ENCODE data around the gene ANGPTL7.
"Not testable (repeated sequence)": the region's sequence is repeated elsewhere in the genome, so short reads cannot be mapped to it uniquely, and the experiment has no call there.

The ANGPTL7 gene

DNA sequence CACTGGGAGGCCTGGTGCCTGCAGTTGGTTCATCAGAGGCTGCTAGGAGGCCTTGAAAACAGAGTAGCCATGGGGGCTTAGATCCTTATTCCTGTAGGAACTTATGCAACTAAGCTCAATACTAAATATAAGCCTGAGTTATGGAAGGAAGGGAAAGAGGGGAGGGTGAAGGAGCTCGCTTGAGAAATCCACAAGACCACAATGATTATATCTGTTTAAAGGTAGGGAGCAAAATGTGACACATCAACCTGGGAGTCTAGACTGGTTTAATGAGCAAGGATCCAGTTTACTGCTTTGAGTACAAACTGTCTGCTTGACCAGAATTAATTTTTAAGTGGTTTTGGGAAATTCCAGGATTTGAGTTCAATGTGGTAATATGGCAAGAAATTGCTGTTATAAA, 20.4 kb upstream of the ANGPTL7 start:
- no peak for DNase-seq
- intact Hi-C loops (cut with DNase I): no loop called here

DNA sequence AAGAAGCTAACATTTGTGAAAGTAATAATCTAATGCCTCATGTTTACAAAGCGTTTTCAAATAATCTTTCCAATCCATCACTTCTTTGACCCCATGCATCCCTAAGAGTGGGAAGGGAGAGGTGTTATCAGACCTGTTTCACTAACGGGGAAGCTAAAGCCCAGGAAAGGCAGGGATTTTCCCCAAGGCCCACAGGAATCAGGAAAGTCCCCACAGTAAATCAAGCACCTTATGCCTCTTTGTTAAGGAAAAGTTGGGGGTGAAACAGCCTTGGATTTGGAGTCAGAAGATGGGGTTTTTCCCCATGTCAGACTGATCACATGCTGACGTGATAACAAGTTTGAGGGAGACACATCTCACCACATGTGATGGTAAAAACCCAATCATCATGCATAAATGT, 20.0 kb upstream of the ANGPTL7 start:
- DNase-seq: no peak
- intact Hi-C loops (cut with DNase I): no loop called here

DNA sequence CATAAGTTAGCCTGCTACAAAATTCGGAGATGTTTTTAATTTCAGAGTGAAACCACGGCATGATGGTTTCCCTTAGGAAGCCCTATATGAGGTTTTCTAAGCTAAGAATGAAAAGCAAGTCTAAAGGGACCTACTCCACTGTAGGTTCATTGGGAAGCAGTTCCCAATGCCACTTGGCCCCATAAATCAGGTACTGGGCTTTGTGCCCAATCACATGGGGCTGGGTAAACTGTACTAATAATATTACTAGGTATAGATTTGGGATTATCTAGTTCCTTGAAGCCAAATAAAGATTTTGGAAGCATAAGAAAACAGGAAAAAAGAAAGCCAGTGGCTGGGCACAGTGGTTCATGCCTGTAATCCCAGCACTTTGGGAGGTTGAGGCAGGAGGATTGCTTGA, 19.1 kb upstream of the ANGPTL7 start:
- DNase-seq: no peak
- intact Hi-C loops (cut with DNase I): no loop called here

DNA sequence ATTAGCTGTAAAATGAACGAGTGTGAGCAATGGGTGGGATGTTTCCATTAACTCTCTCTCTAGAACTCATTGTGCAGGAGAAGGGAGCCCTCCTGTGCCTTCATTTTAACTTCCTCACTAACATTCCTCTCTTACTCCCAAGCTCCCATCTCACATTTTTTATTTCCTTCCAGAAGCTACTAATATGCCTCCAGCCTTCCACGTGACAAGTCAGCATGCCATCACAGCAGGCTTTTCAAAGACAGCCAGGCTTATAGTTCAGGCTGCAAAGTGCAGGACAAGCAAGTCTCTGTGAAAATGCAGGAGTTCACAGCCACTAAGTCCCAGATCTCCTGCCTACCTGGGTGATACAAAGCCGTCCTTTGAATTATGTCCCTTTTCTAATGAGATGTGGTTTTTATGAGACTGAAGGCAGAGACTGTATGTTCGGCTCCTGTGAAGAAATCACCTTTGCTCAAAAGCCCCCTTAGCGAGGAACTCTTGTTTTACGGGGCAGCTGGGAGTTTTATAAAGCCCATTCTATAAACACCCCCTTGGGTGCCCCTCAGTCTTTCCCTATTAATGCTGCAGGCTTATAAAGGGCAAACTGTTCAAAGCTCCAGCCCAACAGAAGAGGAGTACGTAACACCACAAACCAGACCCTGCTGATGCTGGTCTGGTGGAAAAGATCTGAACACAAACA, 14.8 kb upstream of the ANGPTL7 start:
- DNase-seq: no peak
- intact Hi-C loops (cut with DNase I): no loop called here

DNA sequence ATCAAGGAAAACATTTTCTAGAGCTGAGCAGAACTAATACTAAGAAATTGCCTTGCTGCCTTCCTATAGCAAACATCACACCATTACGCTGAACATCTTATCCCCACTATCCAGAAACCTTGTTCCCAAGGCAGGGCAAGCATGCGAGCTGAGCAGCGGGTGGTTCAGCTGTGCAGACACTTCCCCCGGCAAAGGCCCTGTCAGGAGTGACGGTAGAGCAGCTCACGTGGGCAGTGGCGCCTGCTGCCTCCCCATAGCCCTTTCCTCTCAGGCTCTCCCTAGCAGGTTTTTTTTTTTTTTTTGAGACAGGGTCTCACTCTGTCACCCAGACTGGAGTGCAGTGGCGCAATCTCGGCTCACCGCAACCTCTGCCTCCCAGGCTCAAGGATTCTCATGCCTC, 13.7 kb upstream of the ANGPTL7 start:
- intact Hi-C loops (cut with DNase I): no loop called here
- DNase-seq: no peak

- intact Hi-C loops (cut with DNase I): no loop called here
- DNase-seq: peak in 1 of 10 donors; percentile 83
Measured at GRCh38 chr1:11176081-11176706, 13.0 kb upstream of the ANGPTL7 start.

DNA sequence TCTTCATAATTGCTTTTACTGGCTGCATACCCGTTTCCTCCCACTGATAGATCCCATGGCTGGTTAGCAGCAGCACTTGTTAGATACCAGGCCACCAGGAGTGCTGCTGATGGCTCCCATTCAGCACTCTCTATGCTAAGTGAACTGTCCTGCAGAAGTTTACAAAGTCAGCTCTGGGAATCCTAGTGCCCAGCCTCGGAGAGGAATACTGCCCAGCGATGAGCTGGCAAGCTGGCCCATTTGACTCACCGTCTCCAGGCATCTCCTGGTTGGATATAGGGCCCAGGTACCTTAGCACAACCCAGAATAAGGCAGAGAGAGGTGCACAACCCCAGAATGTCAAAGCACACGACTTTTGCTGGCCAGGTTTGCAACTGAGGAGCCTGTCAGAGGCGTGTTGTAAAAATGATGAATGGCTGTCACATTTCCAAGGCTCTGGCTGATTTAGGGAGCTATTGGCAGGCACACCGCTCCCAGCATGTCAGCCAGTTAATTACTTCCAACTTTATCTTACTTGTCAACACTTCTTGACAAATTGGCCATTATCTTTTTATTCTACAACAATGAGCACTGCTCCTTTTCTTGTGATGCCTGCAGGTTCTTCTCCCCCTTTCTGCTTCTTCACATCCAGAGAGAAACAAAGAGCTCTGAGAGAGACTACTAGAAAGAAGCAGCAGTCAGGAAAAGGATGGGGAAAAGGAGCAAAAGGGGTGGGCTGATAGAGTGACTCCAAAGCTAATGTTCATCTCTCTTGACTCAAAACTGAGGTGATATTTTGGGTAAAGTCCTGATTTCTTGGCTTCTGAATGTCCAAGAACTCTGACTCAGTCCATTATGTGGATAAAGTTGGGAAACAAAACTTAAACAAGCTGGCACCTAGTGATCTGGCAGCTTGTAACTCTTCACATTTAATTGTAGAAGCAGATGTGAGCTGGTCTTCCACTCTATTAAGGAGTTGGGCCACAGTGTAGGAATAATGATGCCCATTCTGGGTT, 10.8 kb upstream of the ANGPTL7 start:
- intact Hi-C loops (cut with DNase I): no loop called here
- no peak for DNase-seq

GRCh38 chr1:11179125-11179524, 10.0 kb upstream of the ANGPTL7 start:
- intact Hi-C loops (cut with DNase I): no loop called here
- no peak for DNase-seq

GRCh38 chr1:11179749-11180148, 9.4 kb upstream of the ANGPTL7 start:
- intact Hi-C loops (cut with DNase I); DNase-seq: not testable (repeated sequence)

DNA sequence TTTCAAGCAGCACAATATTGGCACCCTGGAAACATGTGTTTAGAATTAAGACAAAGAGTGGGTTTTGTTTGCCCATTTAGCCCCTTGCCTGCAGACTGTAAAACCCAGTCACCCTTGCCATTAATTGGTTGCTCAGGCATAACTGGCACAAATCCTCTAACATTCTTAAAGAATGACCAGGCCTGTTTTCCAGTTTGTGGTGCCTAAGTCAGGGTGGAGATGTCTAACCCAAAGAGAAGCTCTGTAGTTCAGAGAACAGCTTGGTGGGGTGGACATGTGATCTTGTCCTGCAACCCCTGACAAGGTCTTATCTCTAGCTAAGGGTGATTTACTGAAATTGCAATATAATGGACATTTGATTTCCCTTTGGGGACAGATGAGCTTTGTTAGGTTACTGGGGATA, 8.8 kb upstream of the ANGPTL7 start:
- no peak for DNase-seq
- intact Hi-C loops (cut with DNase I): no loop called here

GRCh38 chr1:11182884-11183283, 6.3 kb upstream of the ANGPTL7 start:
- DNase-seq: no peak
- intact Hi-C loops (cut with DNase I): no loop called here

- intact Hi-C loops (cut with DNase I): no loop called here
- no peak for DNase-seq
Measured at GRCh38 chr1:11184973-11185372, 4.2 kb upstream of the ANGPTL7 start.

DNA sequence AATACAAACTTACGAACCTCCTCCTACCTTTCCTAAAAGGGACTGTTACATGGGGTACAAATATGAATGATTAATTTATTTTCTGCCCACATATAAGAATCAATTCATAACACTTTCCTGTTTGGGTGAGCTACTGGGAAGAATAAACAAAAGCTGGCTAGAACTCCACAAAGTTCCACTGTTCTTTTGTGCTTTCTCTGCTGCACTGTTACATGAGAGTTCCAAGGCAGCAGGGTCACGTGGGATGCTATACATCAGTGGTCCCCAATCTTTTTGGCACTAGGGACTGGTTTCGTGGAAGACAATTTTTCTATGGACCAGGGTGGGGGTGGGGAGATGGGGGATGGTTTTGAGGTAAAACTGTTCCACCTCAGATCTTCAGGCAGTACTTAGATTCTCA, 2.2 kb upstream of the ANGPTL7 start:
- DNase-seq: no peak
- intact Hi-C loops (cut with DNase I): no loop called here

- DNase-seq: no peak
- intact Hi-C loops (cut with DNase I): no loop called here
Measured at GRCh38 chr1:11187494-11187893, 1.7 kb upstream of the ANGPTL7 start.

- intact Hi-C loops (cut with DNase I): no loop called here
Measured at GRCh38 chr1:11187931-11188330, 1.2 kb upstream of the ANGPTL7 start.

DNA sequence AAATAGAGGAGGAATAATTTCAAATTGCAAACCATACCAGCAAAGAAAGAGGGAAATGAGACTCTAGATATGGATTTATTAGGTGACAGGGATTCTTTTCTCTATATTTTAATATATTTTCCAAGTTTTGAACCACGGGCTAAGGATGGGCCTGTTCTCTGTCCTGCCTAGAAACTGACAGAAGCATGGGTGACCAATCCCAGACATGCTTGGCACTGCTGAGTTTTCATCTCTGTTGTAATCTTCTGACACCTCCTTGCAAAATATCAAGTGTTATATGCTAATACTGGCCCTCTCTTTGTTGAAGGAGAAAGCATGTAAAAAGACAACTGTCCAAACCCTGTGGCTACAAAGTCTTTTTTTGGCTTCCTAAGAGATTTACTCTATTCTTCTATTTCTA, 774 bp upstream of the ANGPTL7 start:
- no peak for DNase-seq

More at GRCh38 chr1:11187931-11188330, 1.2 kb upstream of the ANGPTL7 start:
- DNase-seq: no peak

DNA sequence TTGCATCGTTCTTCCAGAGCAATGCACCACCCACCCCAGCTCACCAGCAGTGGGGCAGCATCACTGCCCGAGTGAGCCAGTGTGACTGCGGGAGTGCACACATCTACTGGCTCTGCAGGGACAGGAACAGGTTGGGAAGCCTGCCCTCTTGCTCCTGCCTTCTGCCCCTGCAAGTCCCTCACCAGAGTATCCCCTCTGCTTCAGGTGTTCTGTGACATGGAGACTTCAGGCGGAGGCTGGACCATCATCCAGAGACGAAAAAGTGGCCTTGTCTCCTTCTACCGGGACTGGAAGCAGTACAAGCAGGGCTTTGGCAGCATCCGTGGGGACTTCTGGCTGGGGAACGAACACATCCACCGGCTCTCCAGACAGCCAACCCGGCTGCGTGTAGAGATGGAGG, 4.2 kb downstream of the ANGPTL7 start:
- peak in 1 of 10 donors; percentile 86 for DNase-seq

More for the DNA sequence above, 774 bp upstream of the ANGPTL7 start:
- intact Hi-C loops (cut with DNase I): no loop called here

DNA sequence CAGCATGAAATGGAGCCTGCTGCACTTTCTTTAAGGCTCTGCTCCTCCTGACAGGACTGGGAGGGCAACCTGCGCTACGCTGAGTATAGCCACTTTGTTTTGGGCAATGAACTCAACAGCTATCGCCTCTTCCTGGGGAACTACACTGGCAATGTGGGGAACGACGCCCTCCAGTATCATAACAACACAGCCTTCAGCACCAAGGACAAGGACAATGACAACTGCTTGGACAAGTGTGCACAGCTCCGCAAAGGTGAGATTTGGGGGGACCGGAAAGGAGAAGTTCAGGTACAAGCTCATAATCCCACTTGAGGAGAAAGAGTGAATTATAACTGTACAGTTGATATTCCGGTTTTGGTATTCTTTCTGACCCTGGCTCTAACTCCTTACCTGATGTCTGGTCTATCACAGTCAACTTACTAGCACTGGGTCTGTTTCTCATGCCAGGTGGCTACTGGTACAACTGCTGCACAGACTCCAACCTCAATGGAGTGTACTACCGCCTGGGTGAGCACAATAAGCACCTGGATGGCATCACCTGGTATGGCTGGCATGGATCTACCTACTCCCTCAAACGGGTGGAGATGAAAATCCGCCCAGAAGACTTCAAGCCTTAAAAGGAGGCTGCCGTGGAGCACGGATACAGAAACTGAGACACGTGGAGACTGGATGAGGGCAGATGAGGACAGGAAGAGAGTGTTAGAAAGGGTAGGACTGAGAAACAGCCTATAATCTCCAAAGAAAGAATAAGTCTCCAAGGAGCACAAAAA, 5.4 kb downstream of the ANGPTL7 start:
- no peak for DNase-seq
- intact Hi-C loops (cut with DNase I): no loop called here

More for the DNA sequence above, 4.2 kb downstream of the ANGPTL7 start:
- intact Hi-C loops (cut with DNase I): no loop called here

- DNase-seq: no peak
- intact Hi-C loops (cut with DNase I): no loop called here
Measured at GRCh38 chr1:11196945-11197344, 7.8 kb downstream of the ANGPTL7 start.

DNA sequence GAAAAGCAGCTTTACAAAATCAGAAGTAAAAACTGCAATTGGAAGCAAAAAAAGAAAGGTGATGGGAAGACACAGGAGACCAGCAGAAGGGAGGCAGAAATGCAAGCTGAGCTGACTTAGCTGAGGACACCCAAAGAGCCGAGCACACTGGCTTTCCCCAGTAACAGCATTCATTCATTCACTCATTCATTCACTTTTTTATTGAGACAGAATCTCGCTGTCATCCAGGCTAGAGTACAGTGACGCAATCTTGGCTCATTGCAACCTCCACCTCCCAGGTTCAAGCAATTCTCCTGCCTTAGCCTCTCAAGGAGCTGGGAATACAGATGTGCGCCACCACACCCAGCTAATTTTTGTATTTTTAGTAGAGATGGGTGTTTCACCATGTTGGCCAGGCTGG, 8.2 kb downstream of the ANGPTL7 start:
- intact Hi-C loops (cut with DNase I): no loop called here

More for the DNA sequence above, 8.2 kb downstream of the ANGPTL7 start:
- DNase-seq: no peak
